ENCODE measurements around the gene TFAP2C. TPM values are rescaled to one million over a fixed set of nuclear protein-coding genes. Genes with fewer than 3 reads are reported as not detected.

TFAP2C gene
- total and polyA plus RNA-seq, 2 donors (not counting 3 experiments of a cell fraction or from before 2014, with no cell fraction given) = 0.06 TPM; not detected in 1

DNA sequence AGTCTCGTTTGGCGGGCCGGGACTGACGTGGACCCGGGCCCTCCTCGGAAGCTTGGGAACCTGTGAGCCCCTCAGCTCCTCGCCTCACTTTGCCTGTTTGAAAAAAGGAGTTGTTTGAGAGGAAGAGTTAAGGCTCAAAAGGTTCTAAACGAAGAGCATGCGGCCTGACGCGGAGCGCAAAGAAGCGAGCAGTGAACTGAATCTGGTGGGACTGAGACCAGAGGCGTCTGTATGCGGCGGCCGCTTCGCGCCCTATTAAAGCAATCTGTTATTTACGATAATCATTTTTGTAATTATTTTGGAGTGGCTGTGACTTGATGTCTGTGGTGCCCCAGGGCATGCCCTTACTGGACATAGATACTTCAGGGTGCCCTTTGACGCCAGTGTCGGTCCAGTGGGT, 3.3 kb upstream of the TFAP2C start:
- H3K9me1 ChIP-seq (replicated peaks; ENCODE audit: control insufficient read depth, extremely low read depth, insufficient read depth, low read length) = no peaks in the 10 kb centered on the region
- DNase-seq (ENCODE audit: low read depth, low spot score) = no peak
- TF ChIP-seq POLR2A (IDR thresholded peaks at IDR 0.05; ENCODE audit: low read depth, low read length) (no peak), JUN (IDR thresholded peaks at IDR 0.05; ENCODE audit: borderline replicate concordance, insufficient read depth, insufficient read length, low read depth) (no peak), FOS (IDR thresholded peaks at IDR 0.05; ENCODE audit: borderline replicate concordance, insufficient read depth, low read length) (no peak), GATA2 (IDR thresholded peaks at IDR 0.05; ENCODE audit: insufficient read depth, insufficient read length, low read depth, low read length) (no peak), POLR2AphosphoS5 (IDR thresholded peaks at IDR 0.05; ENCODE audit: insufficient read depth, low read depth, low read length) (no peak), MYC (IDR thresholded peaks at IDR 0.05; ENCODE audit: low read depth, low read length) (no peak), EZH2 (IDR thresholded peaks at IDR 0.05; ENCODE audit: borderline replicate concordance, low read depth, low read length, severe bottlenecking) (no peak), CTCF (IDR thresholded peaks at IDR 0.05; ENCODE audit: extremely low read depth in 1 of 2, insufficient read depth in 1 of 2, low read depth in 1 of 2, low read length in 2 of 2) (no peak), MAX (IDR thresholded peaks at IDR 0.05; ENCODE audit: insufficient read depth, insufficient read length) (no peak)
- no peak overlapping the region for H3K4me2 ChIP-seq (ENCODE audit: insufficient read depth, low read length)
- BruUV-seq (replicated peaks) = no TSS peak
- no peak overlapping the region for H3K9ac ChIP-seq (replicated peaks; ENCODE audit: extremely low read depth, insufficient read depth, low read length)
- no peaks in the 10 kb centered on the region for H3K9me3 ChIP-seq (replicated peaks; ENCODE audit: control insufficient read depth, insufficient read depth, low read length)
- peaks cover 64 to 67% of the 10 kb centered on the region in 2 experiments for H3K27me3 ChIP-seq (ENCODE audit: control insufficient read depth in 2 of 2, insufficient read depth in 2 of 2, low read length in 2 of 2)
- H3K4me1 ChIP-seq (ENCODE audit: control insufficient read depth, extremely low read depth, insufficient read depth, low read length) = no peaks in the 10 kb centered on the region
- H2AFZ ChIP-seq (ENCODE audit: low read depth, low read length) = no peak overlapping the region
- POLR2A ChIA-PET = no interaction called here
- no peak overlapping the region for H3K4me3 ChIP-seq (replicated peaks in 1 of 3; ENCODE audit: insufficient read depth in 1 of 3, low read depth in 1 of 3, low read length in 3 of 3)
- no peaks in the 10 kb centered on the region for H3K79me2 ChIP-seq (ENCODE audit: control insufficient read depth, insufficient read depth, low read length)
- H3K27ac ChIP-seq (ENCODE audit: insufficient read depth, low read depth, low read length) = no peak overlapping the region
- no peaks in the 10 kb centered on the region for H3K36me3 ChIP-seq (ENCODE audit: control insufficient read depth in 2 of 2, extremely low read depth in 1 of 2, insufficient read depth in 2 of 2, low read length in 2 of 2)
- dilution Hi-C loops (cut with MboI; ENCODE audit: extremely low pct_ligation_motif_present, low sequenced_read_pairs) = no loop called here
- CTCF ChIA-PET = no interaction called here
- no peaks in the 10 kb centered on the region for H4K20me1 ChIP-seq (replicated peaks; ENCODE audit: control insufficient read depth, extremely low read depth, insufficient read depth, low read length)
- no peak for FAIRE-seq
- intact Hi-C loops (cut with micrococcal nuclease) = loop anchor here (5.0 kb wide), 1 partner anchor 74 kb away; no protein-coding TSS in a partner anchor

Measured in endothelial cell of umbilical vein (primary cell).